ENCODE results near the gene UFM1.
"Not testable (repeated sequence)": the region's sequence is repeated elsewhere in the genome, so short reads cannot be mapped to it uniquely, and the experiment has no call there.

The UFM1 gene

GRCh38 chr13:38366954-38367645 lies 17.4 kb downstream of the UFM1 start:
- DNase-seq, result no peak

- no peak for DNase-seq
Observed at GRCh38 chr13:38369058-38369457, 19.4 kb downstream of the UFM1 start.

- not testable (repeated sequence) for DNase-seq
Observed at GRCh38 chr13:38370096-38370495, 20.4 kb downstream of the UFM1 start.

GRCh38 chr13:38372820-38373383 lies 23.3 kb downstream of the UFM1 start:
- no peak for DNase-seq

- DNase-seq, result no peak
Observed at GRCh38 chr13:38376546-38376945, 26.9 kb downstream of the UFM1 start.

- no peak for DNase-seq
Observed at GRCh38 chr13:38381890-38382289, 32.2 kb downstream of the UFM1 start.

GRCh38 chr13:38382946-38383345 lies 33.3 kb downstream of the UFM1 start:
- DNase-seq, result no peak

GRCh38 chr13:38384171-38384570 lies 34.5 kb downstream of the UFM1 start:
- no peak for DNase-seq

GRCh38 chr13:38385153-38385891 lies 35.7 kb downstream of the UFM1 start:
- DNase-seq, result no peak

GRCh38 chr13:38386421-38386820 lies 36.8 kb downstream of the UFM1 start:
- DNase-seq, result no peak

GRCh38 chr13:38391341-38391740 lies 41.7 kb downstream of the UFM1 start:
- no peak for DNase-seq

GRCh38 chr13:38394777-38395496 lies 45.3 kb downstream of the UFM1 start:
- DNase-seq, result no peak

- DNase-seq, result no peak
Observed at GRCh38 chr13:38395497-38395788, 45.8 kb downstream of the UFM1 start.

- DNase-seq, result no peak
Observed at GRCh38 chr13:38398711-38399493, 49.3 kb downstream of the UFM1 start.

GRCh38 chr13:38399535-38399934 lies 49.9 kb downstream of the UFM1 start:
- no peak for DNase-seq

- DNase-seq, result no peak
Observed at GRCh38 chr13:38401276-38401675, 51.6 kb downstream of the UFM1 start.

GRCh38 chr13:38405216-38405615 lies 55.6 kb downstream of the UFM1 start:
- no peak for DNase-seq

GRCh38 chr13:38409771-38410170 lies 60.1 kb downstream of the UFM1 start:
- no peak for DNase-seq

- DNase-seq, result no peak
Observed at GRCh38 chr13:38412266-38412665, 62.6 kb downstream of the UFM1 start.
